ENCODE measurements around the gene BOC. TPM values are rescaled to one million over a fixed set of nuclear protein-coding genes. Genes with fewer than 3 reads are reported as not detected.

The BOC gene
- total and polyA plus RNA-seq, 2 of the 8 experiments (the other 6 are each of a cell fraction or from before 2014, with no cell fraction given), result 6.9 to 9.3 TPM

DNA sequence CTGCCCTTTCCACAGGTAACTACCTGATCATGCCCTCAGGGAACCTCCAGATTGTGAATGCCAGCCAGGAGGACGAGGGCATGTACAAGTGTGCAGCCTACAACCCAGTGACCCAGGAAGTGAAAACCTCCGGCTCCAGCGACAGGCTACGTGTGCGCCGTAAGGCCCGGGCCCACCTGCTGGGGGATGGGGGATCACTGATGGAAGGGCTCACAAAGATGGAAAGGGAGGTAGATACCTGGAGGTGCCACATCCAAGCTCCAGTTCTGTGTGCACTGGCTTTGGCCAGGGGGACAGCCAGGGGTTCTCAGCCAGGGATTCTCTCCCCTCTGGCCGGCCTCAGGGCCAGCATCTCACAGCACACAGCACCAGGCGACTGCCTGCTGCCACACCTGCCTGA is 59.4 kb downstream of the BOC start (continued):
- TF ChIP-seq HDAC2 (IDR thresholded peaks at IDR 0.05; ENCODE audit: borderline replicate concordance in 1 of 2, low read depth in 2 of 2, low read length in 2 of 2), result no peak
- TF ChIP-seq RXRA (IDR thresholded peaks at IDR 0.05; ENCODE audit: insufficient read depth, low read depth, low read length), result no peak
